Measurements from ENCODE around the gene PIM2.
"Not testable (repeated sequence)": the region's sequence is repeated elsewhere in the genome, so short reads cannot be mapped to it uniquely, and the experiment has no call there.

PIM2 gene

GRCh38 chrX:48904180-48904579 is 14.6 kb downstream of the PIM2 start:
- no peak for DNase-seq

- DNase-seq, result no peak
These were observed 15.5 kb downstream of the PIM2 start for GRCh38 chrX:48903290-48903689.

DNA sequence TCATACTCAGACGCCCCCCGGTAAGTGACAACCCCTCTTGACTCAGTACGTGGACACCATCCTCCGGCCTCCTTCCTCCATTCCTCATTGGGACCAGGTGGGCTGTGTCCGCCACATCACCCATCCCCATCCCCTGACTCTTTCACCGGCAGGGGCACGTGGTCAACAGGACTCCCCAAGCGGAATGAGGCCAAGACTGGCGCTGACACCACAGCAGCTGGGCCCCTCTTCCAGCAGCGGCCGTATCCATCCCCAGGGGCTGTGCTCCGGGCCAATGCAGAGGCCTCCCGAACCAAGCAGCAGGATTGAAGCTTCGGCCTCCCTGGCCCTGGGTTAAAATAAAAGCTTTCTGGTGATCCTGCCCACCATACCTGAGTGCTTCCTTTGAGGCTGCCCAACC is 16.0 kb downstream of the PIM2 start:
- no peak for DNase-seq

- no peak for DNase-seq
These were observed 16.7 kb downstream of the PIM2 start for GRCh38 chrX:48902135-48902534.

DNA sequence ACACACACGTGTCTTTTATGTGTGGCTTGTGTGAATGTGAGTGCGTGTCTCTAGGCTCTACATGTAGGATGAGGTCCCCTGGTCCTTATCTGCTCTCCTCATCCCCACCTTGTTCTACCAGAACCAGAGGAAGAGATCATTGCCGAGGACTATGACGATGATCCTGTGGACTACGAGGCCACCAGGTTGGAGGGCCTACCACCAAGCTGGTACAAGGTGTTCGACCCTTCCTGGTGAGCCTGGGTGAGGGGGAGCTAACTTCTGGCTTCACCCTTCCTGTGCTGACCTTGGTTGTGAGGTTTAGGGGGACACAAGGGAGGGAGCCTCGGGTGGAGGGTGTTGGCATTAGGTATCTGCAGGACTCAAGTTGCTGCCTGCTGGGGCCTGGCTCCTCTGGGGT is 17.8 kb downstream of the PIM2 start:
- no peak for DNase-seq

DNA sequence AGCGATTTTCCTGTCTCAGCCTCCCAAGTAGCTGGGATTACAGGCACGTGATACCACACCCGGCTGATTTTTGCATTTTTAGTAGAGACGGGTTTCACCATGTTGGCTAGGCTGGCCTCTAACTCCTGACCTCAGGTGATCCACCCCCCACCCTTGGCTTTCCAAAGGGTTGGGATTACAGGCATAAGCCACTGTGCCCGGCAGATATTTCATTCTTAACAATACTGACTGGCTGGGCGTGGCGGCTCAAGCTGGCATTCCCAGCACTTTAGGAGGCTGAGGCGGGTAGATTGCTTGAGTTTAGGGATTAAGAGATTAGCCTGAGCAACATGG is 19.8 kb downstream of the PIM2 start:
- DNase-seq, result no peak

DNA sequence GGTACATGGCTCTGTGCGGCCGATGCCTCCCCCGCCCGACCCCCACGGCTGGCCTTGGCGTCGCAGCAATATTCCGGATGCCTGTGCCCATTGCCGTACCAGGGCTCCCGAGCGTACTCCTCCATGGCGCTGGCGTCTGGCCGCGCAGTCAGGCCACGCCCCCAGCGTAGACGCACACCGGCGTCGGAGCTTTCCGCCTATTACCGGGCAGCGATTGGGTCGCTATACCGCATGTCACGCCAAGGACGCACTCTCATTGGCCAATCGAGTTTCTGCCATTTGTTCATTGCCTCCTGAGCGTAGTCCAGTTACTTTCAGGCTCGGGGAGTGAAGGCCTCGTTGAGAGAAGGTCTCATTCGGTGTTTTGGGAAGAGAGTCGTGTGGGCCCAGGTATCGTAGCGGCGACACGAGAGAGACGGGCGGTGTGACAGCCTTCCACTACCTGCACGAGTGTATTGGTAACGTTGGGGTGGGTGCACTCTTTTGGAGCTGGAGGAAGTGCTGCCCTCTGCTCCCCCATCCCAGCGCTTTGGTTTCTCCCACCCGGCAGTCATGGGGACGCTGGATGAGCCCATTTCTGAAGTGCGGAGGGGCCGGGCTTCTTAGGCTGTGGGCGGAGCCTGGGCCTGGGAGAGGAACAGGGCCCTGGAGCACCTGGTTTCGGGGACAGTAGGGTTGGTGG is 21.1 kb downstream of the PIM2 start, which contains the start of the genes PQBP1 and TIMM17B:
PQBP1 (plus strand) TSS at position 306 of the 682 bp plus-strand sequence. CDS start 580 bp downstream, outside the sequence.
TIMM17B (minus strand) TSS at position 144 of the 682 bp plus-strand sequence; CDS start at position 125, 19 bp downstream.
- DNase-seq, result peak; percentile 83 to 88

DNA sequence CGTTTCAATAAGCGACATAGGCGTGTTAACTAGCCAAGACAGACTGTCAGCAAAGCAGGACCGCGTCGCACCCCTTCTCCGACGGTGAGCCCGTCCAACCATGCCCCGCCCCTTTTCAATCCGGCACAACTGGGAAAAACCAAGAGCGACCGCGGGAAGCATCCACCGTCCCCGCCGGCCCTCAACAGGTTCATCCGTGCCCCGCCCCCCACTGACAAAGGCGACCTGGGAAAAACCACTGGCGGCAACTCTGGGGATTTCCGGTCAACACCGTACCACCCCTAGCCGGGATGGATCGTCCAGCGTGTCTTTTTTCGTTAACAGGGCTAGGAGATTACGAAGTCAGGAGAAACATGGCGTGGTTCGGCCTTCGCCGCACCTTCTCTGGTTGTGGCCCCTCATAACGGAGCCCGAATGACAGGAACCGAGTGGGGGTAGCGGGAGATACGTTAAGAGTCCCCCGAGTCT is 21.6 kb downstream of the PIM2 start:
- DNase-seq, result peak; percentile 44 to 48

DNA sequence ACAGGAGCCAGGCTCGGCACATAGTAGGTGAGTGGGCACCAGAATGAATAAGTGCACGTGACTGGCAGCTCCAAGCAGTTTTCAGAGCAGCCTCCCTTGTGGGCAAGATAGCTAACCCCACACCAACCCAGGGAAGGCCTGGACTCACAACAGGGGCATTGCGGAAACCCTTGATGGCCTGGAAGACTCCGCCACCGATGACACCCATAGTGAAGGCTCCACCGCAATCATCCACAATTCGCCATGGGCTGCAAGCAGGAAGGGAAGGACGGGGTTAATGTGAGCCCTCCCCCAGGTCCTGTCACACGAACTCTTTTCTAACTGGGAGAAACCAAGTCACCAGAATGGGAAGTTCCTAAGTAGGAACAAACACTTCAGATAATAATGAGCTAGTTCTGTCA is 22.2 kb downstream of the PIM2 start:
- DNase-seq, result no peak

DNA sequence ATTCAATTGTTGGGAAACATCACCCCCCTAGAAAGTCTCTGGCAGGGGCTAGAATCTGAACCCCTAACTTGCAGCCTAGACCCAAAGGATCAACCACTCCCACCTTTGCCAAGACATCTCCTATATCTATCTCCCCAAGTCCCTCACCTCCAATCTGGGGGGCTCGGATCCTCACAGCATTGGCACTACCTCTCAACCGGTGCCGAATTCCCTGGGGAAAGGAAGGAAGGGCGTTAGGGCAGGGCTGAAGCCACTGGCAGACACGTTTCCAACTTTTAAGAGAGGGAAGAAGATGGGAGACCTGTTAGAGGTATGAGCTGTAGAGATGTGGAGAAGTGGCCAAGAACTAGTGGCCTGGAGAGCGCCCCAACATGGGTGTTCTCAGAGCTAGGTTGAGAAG is 23.9 kb downstream of the PIM2 start:
- no peak for DNase-seq

- no peak for DNase-seq
These were observed 25.1 kb downstream of the PIM2 start for GRCh38 chrX:48893556-48894348.

DNA sequence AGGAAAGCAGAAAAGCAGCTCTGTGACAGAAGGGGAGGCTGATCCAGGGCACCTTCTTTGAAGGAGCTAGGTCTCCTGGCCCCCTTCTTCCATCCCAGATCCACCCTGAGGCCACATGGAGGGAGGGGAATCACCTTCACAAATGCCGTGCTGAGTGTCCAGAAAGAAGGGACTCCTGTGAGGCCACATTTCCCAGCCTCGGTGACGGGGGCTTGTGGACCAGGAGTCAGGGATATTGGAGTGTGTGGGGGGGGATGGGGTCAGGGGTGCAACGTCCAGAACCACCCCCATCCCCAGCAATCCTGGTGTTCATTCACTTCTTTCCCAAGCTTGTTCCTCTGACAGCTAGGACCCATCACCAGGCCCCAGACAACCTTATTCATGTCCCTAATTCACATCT is 25.9 kb downstream of the PIM2 start:
- no peak for DNase-seq

DNA sequence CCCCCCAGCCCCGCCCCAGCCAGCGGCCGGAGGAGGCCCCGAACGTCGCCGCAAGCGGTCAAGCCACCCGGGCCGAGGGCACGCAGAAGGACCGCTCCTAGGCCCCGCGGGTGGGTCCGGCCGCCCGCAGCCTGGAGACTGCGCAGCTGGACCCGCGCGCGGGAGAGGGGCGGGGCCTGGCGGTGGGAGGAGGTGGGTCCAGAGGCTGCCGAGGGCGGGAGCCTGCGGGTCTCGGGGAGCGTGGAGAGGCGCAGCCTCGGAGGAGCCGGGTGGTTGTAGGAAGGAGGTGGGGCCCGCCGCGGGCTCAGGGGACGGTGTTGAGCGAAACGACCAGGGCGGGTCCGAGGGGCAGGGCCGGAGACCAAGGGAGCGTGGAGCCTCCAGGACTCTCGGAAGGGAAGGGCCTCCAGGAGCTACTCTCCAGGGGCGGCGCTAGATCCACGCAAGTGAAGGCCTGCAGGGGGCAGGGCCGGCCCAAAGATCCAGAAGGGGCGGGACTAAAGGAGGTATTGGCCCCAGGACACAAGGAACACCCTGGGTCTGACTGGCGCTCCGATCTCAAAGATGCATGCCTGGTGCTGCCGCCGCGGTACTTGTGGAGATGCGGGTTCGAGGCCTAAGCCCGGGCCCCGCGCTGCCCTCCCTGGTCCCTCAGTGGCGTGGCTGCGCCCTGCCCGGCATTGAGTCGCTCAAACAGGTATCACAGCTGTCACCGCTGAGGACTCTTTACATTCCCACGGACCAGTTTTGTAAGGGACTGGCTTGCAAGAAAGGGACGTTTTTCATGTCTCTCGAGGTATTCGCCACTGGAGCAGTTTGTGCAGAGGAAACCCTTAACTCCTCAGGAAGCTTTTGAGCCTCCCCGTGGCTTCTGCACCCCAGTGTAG is 27.2 kb downstream of the PIM2 start:
- peak in 1 of 2 experiments; percentile 35 for DNase-seq

GRCh38 chrX:48890934-48891401 is 27.9 kb downstream of the PIM2 start:
- no peak for DNase-seq

DNA sequence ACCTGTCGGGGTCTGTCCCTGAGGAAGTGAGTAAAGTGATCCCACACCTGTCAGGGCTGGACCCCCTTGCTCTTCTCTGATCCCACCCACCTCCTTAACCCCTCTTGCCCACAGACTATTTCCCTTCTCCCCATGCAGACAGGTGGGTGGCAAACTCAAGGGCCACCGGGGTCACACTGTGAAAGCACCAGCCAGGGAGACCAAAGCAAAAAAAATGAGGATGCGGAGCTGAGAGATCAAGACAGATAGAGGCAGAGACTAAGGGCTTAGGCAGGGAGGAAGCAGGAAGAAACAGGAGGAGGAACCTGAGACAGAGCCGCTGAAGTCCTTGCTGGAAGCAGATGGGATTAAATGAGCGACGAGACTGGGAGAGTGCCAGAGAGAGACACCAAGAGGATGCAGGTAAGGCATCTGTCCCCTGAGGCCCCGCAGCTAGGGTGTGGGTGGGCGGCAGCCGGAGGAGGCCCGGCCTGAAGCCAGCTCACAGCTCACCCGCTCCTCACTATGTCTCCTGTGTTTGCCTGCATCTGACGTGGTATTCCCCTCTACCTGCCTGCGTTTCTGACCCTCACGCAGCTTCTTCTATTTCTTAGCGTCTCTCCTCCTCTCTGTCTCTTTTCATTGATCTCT is 28.4 kb downstream of the PIM2 start:
- DNase-seq, result no peak

DNA sequence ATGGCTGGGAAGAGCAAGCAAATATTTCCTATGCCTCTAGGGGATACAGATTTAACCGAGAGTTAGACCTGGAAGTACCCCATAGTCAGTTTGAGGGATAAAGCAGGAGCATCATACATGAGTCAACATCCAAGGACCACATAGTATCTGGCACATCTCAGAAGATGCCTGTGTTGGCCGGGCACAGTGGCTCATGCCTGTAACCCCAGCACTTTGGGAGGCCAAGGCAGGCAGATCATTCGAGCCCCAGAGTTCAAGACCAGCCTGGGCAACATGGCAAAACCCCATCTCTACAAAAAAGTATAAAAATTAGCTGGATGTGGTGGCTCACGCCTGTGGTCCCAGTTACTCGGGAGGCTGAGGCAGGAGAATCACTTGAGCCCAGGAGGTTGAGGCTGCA is 32.2 kb downstream of the PIM2 start:
- not testable (repeated sequence) for DNase-seq

DNA sequence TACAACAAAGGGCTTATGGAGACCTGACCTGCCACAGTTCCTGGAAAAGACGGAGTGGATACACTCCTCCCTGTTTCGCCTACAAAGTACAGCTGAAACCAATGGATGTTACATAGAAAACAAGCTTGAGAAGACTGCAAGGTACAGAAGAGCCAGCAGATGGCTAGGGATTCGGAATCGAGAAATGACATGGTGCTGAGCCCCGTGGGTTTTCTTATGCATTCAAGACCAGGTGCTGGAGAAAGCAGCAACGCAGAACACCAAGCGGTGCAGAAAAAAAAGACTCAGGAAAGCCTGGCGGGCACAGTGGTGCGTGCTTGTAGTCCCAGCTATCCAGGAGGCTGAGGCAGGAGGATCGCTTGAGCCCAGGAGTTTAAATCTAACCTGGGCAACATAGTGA is 35.1 kb downstream of the PIM2 start:
- DNase-seq, result no peak

GRCh38 chrX:48876944-48877343 is 41.9 kb downstream of the PIM2 start:
- not testable (repeated sequence) for DNase-seq

DNA sequence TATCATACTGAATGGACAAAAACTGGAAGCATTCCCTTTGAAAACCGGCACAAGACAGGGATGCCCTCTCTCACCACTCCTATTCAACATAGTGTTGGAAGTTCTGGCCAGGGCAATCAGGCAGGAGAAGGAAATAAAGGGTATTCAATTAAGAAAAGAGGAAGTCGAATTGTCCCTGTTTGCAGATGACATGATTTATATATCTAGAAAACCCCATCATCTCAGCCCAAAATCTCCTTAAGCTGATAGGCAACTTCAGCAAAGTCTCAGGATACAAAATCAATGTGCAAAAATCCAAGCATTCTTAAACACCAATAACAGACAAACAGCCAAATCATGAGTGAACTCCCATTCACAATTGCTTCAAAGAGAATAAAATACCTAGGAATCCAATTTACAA is 46.8 kb downstream of the PIM2 start:
- not testable (repeated sequence) for DNase-seq

GRCh38 chrX:48864210-48864609 is 54.6 kb downstream of the PIM2 start:
- DNase-seq, result no peak

Data from NCI-H187 (cell line).